Kidney capillary endothelial cell (primary cell): ENCODE results near the gene DNAH2.

Experiments used
- DNase-seq: peaks from one replicate; pipeline ENCODE4 v3.0.0-alpha.2; 2018; ENCODE audit warnings: low spot score

The DNAH2 gene

GRCh38 chr17:7727886-7728285 is 10.3 kb downstream of the DNAH2 start:
- DNase-seq = no peak

- DNase-seq = no peak
Measured at GRCh38 chr17:7729816-7730215, 12.3 kb downstream of the DNAH2 start.

GRCh38 chr17:7732981-7733539 is 15.5 kb downstream of the DNAH2 start:
- DNase-seq = no peak

GRCh38 chr17:7737601-7738000 is 20.1 kb downstream of the DNAH2 start:
- DNase-seq = no peak

GRCh38 chr17:7739746-7740145 is 22.2 kb downstream of the DNAH2 start:
- DNase-seq = no peak

GRCh38 chr17:7740481-7741001 is 23.0 kb downstream of the DNAH2 start:
- no peak for DNase-seq

GRCh38 chr17:7742729-7743128 is 25.2 kb downstream of the DNAH2 start:
- no peak for DNase-seq

- no peak for DNase-seq
Measured at GRCh38 chr17:7744416-7744815, 26.9 kb downstream of the DNAH2 start.

- DNase-seq = peak; percentile 87
Measured at GRCh38 chr17:7745748-7746470, 28.4 kb downstream of the DNAH2 start.

GRCh38 chr17:7747635-7748071 is 30.1 kb downstream of the DNAH2 start:
- no peak for DNase-seq

- DNase-seq = no peak
Measured at GRCh38 chr17:7748076-7748775, 30.7 kb downstream of the DNAH2 start.

GRCh38 chr17:7750321-7750821 is 32.8 kb downstream of the DNAH2 start:
- DNase-seq = peak; percentile 38

- no peak for DNase-seq
Measured at GRCh38 chr17:7754656-7755055, 37.1 kb downstream of the DNAH2 start.

GRCh38 chr17:7755095-7755890 is 37.7 kb downstream of the DNAH2 start:
- no peak for DNase-seq

- no peak for DNase-seq
Measured at GRCh38 chr17:7756968-7757367, 39.4 kb downstream of the DNAH2 start.

GRCh38 chr17:7763919-7764318 is 46.4 kb downstream of the DNAH2 start:
- DNase-seq = no peak

GRCh38 chr17:7767004-7767403 is 49.5 kb downstream of the DNAH2 start:
- no peak for DNase-seq

GRCh38 chr17:7767405-7768021 is 50.0 kb downstream of the DNAH2 start:
- DNase-seq = no peak

GRCh38 chr17:7769854-7770253 is 52.3 kb downstream of the DNAH2 start:
- DNase-seq = no peak

GRCh38 chr17:7774055-7774521 is 56.5 kb downstream of the DNAH2 start:
- DNase-seq = no peak

GRCh38 chr17:7775051-7775450 is 57.5 kb downstream of the DNAH2 start:
- DNase-seq = no peak
